Vagina (tissue), 2 donors: ENCODE data around the gene INSR. TPM values are rescaled to one million over a fixed set of nuclear protein-coding genes. Genes with fewer than 3 reads are reported as not detected.

ENCODE experiments used
- DNase-seq, 2 donors: peaks; one replicate each; pipeline ENCODE4 v3.0.0-alpha.2; 2017; ENCODE audit errors: extremely low spot score in 2 of 2
- H3K27ac ChIP-seq: fragments of 200-600 bp; sonication (generic); one replicate; pipeline ENCODE4 v1.5.1; 2019
- H3K27me3 ChIP-seq: fragments of 200-600 bp; sonication (generic); one replicate; pipeline ENCODE4 v1.5.1; 2019
- H3K36me3 ChIP-seq, 2 donors: fragments of 200-600 bp; sonication (generic); one replicate each; pipeline ENCODE4 v1.5.1; 2017 to 2019
- H3K4me1 ChIP-seq: fragments of 200-600 bp; sonication (generic); one replicate; pipeline ENCODE4 v1.5.1; 2019
- H3K4me3 ChIP-seq, 2 donors: fragments of 200-600 bp; sonication (generic); 1 replicate in 1 of 2; 2 replicates in 1 of 2; pipeline ENCODE4 v1.5.1; 2016 to 2019
- H3K9me3 ChIP-seq: fragments of 200-600 bp; sonication (generic); one replicate; pipeline ENCODE4 v1.5.1; 2019
- CTCF ChIP-seq, 3 experiments: fragments of 450-650 bp in 2 of 3; fragments of 200-600 bp in 1 of 3; sonication (generic) in 1 of 3; IDR thresholded peaks; one replicate each; pipeline ENCODE4 v1.5.1; 2017 to 2019; ENCODE audit warnings: antibody characterized with exemption in 3 of 3, mild to moderate bottlenecking in 2 of 3, moderate library complexity in 2 of 3
- POLR2A ChIP-seq, 2 donors: fragments of 450-650 bp; IDR thresholded peaks; one replicate each; pipeline ENCODE4 v1.6.1; 2017; ENCODE audit warnings: antibody characterized with exemption in 2 of 2, mild to moderate bottlenecking in 2 of 2, moderate library complexity in 2 of 2
- POLR2AphosphoS5 ChIP-seq, 2 donors: sonication (generic); formaldehyde crosslinking; IDR thresholded peaks; one replicate each; pipeline ENCODE4 v1.9.0; 2017; ENCODE audit warnings: antibody characterized with exemption in 2 of 2, mild to moderate bottlenecking in 2 of 2, low read depth in 1 of 2; ENCODE audit not compliant: insufficient read depth in 1 of 2
- intact Hi-C: fragments of 100-400 bp; cut with DNase I; formaldehyde crosslinking; loops from one replicate; pipeline ENCODE4 v1.15.1; 2023
- total RNA-seq: library from RNA; depleted of rRNA; stranded (reverse); fragments of >200 nt; gene quantifications from one replicate; pipeline ENCODE4 v1.2.3, GENCODE V29; 2016

Gene INSR
- total RNA-seq, 1 donor from 2014 or later = 86.7 TPM

DNA sequence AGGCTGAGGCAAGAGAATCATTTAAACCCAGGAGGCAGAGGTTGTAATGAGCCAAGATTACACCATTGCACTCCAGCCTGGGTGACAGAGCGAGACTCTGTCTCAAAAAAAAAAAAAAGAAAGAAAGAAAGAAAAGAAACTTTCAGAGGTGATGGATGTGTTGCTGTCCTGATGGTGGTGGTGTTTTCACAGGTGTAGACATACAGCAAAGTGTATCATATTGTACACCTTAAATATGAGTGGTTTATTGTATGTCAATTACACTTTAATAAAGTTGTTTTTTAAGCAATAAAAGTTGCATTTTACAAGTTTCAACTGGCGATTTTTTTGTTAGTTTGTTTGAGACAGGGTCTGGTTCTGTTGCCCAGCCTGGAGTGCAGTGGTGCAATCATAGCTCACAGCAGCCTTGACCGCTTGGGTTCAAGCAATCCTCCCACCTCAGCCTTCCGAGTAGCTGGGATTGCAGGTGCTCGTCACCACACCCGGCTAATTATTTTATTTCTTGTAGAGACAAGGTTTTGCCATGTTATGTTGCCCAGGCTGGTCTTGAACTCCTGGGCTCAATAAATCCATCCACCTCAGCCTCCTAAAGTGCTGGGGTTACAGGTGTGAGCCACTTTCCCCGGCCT lies 13.5 kb upstream of the INSR start:
- no peak for DNase-seq
- Histone ChIP-seq H3K4me3 (no peak overlapping the region), H3K36me3 (no peaks in the 10 kb centered on the region), H3K4me1 (no peaks in the 10 kb centered on the region), H3K9me3 (no peaks in the 10 kb centered on the region), H3K27me3 (no peaks in the 10 kb centered on the region), H3K27ac (no peak overlapping the region)
- TF ChIP-seq POLR2AphosphoS5 (IDR thresholded peaks at IDR 0.05; ENCODE audit: insufficient read depth in 1 of 2, low read depth in 1 of 2) = no peak
- TF ChIP-seq POLR2A (IDR thresholded peaks at IDR 0.05) = no peak
- no peak for TF ChIP-seq CTCF (IDR thresholded peaks at IDR 0.05)
- intact Hi-C loops = no loop called here

DNA sequence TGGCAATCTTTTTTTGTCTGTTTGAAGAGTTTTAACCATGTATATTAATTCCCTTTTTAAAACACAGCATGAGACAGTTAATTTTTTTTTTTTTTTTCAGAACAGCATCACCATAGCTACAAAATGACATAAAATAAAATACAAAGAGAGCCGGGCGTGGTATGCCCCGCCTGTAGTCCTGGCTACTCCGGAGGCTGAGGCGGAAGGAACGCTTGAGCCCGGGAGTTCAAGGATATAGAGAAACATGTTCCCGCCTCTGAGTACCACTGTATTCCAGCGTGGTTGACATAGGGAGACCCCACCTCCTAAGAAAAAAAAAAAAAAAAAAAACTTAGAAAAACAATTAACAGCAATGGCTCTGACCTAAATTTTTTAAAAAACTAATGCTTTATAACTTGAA lies 10.0 kb upstream of the INSR start:
- Histone ChIP-seq H3K27ac (no peak overlapping the region), H3K9me3 (no peaks in the 10 kb centered on the region), H3K4me3 (no peak overlapping the region), H3K4me1 (no peaks in the 10 kb centered on the region), H3K27me3 (no peaks in the 10 kb centered on the region), H3K36me3 (no peaks in the 10 kb centered on the region)
- intact Hi-C loops = no loop called here
- no peak for DNase-seq
- TF ChIP-seq POLR2AphosphoS5 (IDR thresholded peaks at IDR 0.05; ENCODE audit: insufficient read depth in 1 of 2, low read depth in 1 of 2) = no peak
- TF ChIP-seq POLR2A (IDR thresholded peaks at IDR 0.05) = no peak
- no peak for TF ChIP-seq CTCF (IDR thresholded peaks at IDR 0.05)

DNA sequence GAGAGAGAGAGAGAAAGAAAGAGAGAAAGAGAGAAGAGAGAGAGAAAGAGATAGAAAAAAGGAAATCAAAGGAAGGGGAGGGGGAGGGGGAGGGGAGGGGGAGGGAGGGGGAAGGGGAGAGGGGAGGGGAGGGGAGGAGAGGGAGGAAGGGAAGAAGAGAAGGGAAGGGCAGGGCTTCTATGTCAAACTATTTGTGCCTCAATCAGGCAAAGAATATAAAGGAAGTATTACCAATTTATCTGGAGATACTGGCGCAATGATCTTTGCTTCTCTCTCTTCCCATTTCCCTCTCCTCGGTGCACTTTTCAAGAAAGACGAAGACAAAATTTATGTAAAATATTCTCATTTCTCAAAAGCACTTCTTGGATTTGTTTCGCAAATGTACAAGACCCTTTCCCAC lies 9.3 kb upstream of the INSR start:
- intact Hi-C loops = no loop called here
- Histone ChIP-seq H3K9me3 (no peaks in the 10 kb centered on the region), H3K4me1 (no peaks in the 10 kb centered on the region), H3K4me3 (no peak overlapping the region), H3K27me3 (no peaks in the 10 kb centered on the region), H3K36me3 (no peaks in the 10 kb centered on the region), H3K27ac (no peak overlapping the region)
- no peak for DNase-seq
- TF ChIP-seq CTCF (IDR thresholded peaks at IDR 0.05) = no peak
- TF ChIP-seq POLR2A (IDR thresholded peaks at IDR 0.05) = no peak
- no peak for TF ChIP-seq POLR2AphosphoS5 (IDR thresholded peaks at IDR 0.05; ENCODE audit: insufficient read depth in 1 of 2, low read depth in 1 of 2)

GRCh38 chr19:7301525-7301924 lies 7.3 kb upstream of the INSR start:
- H3K27ac ChIP-seq = no peak overlapping the region
- H3K4me3 ChIP-seq = no peak overlapping the region
- H3K27me3 ChIP-seq = no peaks in the 10 kb centered on the region
- H3K9me3 ChIP-seq = no peaks in the 10 kb centered on the region
- DNase-seq = no peak
- H3K36me3 ChIP-seq = no peaks in the 10 kb centered on the region
- H3K4me1 ChIP-seq = no peaks in the 10 kb centered on the region
- intact Hi-C loops = no loop called here
- TF ChIP-seq POLR2A (IDR thresholded peaks at IDR 0.05) (no peak), CTCF (IDR thresholded peaks at IDR 0.05) (no peak), POLR2AphosphoS5 (IDR thresholded peaks at IDR 0.05; ENCODE audit: insufficient read depth in 1 of 2, low read depth in 1 of 2) (no peak)

- H3K27ac ChIP-seq = no peak overlapping the region
- H3K4me1 ChIP-seq = peaks cover 12% of the 10 kb centered on the region
- H3K9me3 ChIP-seq = no peaks in the 10 kb centered on the region
- no peaks in the 10 kb centered on the region for H3K36me3 ChIP-seq
- no peak for DNase-seq
- TF ChIP-seq CTCF (IDR thresholded peaks at IDR 0.05) = no peak
- TF ChIP-seq POLR2A (IDR thresholded peaks at IDR 0.05) = no peak
- TF ChIP-seq POLR2AphosphoS5 (IDR thresholded peaks at IDR 0.05; ENCODE audit: insufficient read depth in 1 of 2, low read depth in 1 of 2) = no peak
- no peak overlapping the region for H3K4me3 ChIP-seq
- intact Hi-C loops = no loop called here
- no peaks in the 10 kb centered on the region for H3K27me3 ChIP-seq
Measured at GRCh38 chr19:7297742-7298141, 3.5 kb upstream of the INSR start.
